Right atrium auricular region (tissue), 2 donors: ENCODE measurements around the gene ASPHD2. TPM values are rescaled to one million over a fixed set of nuclear protein-coding genes. Genes with fewer than 3 reads are reported as not detected.

Experiments used
- DNase-seq: peaks from one replicate; pipeline ENCODE4 v3.0.0-alpha.2; 2019; ENCODE audit warnings: low spot score
- H3K27ac ChIP-seq, 2 donors: fragments of 200-600 bp; sonication (generic); 1 replicate in 1 of 2; 2 replicates in 1 of 2; pipeline ENCODE4 v1.5.1; 2016 to 2019
- H3K27me3 ChIP-seq, 2 donors: fragments of 200-600 bp; sonication (generic); one replicate each; pipeline versions ENCODE4 v1.5.1 to v1.6.0; 2017 to 2019
- H3K36me3 ChIP-seq: fragments of 200-600 bp; sonication (generic); one replicate; pipeline ENCODE4 v1.5.1; 2016
- H3K4me1 ChIP-seq, 2 donors: fragments of 200-600 bp; sonication (generic); one replicate each; pipeline versions ENCODE4 v1.5.1 to v1.6.0; 2017 to 2019
- H3K4me3 ChIP-seq, 2 donors: fragments of 200-600 bp; sonication (generic); 1 replicate in 1 of 2; 2 replicates in 1 of 2; pipeline ENCODE4 v1.5.1; 2017 to 2019; ENCODE audit warnings: mild to moderate bottlenecking in 1 of 2, moderate library complexity in 1 of 2
- H3K9me3 ChIP-seq, 2 donors: fragments of 200-600 bp; sonication (generic); one replicate each; pipeline ENCODE4 v1.5.1; 2019
- CTCF ChIP-seq, 2 donors: fragments of 200-600 bp; sonication (generic); IDR thresholded peaks; one replicate each; pipeline ENCODE4 v1.5.1; 2019; ENCODE audit warnings: antibody characterized with exemption in 2 of 2
- total RNA-seq, 2 donors: library from RNA; depleted of rRNA; stranded (reverse); fragments of >200 nt; gene quantifications; one replicate each; pipeline ENCODE4 v1.1.0, GENCODE V29; 2016

The ASPHD2 gene
- total RNA-seq, 2 donors from 2014 or later = 0.11 to 0.71 TPM

- no peak for DNase-seq
- no peaks in the 10 kb centered on the region for H3K9me3 ChIP-seq
- H3K27ac ChIP-seq = no peak overlapping the region
- H3K27me3 ChIP-seq = no peaks in the 10 kb centered on the region
- H3K4me3 ChIP-seq = no peak overlapping the region
- peaks cover 0 to 6% of the 10 kb centered on the region in 2 donors for H3K4me1 ChIP-seq
- no peak for TF ChIP-seq CTCF (IDR thresholded peaks at IDR 0.05)
- peaks cover 89% of the 10 kb centered on the region for H3K36me3 ChIP-seq
These were observed 37.1 kb downstream of the ASPHD2 start for GRCh38 chr22:26466196-26466595.

GRCh38 chr22:26470807-26471206 lies 41.7 kb downstream of the ASPHD2 start:
- H3K4me3 ChIP-seq = no peak overlapping the region
- no peaks in the 10 kb centered on the region for H3K9me3 ChIP-seq
- no peak for TF ChIP-seq CTCF (IDR thresholded peaks at IDR 0.05)
- H3K36me3 ChIP-seq = peaks cover 90% of the 10 kb centered on the region
- H3K4me1 ChIP-seq = no peaks in the 10 kb centered on the region
- DNase-seq = no peak
- no peak overlapping the region for H3K27ac ChIP-seq
- no peaks in the 10 kb centered on the region for H3K27me3 ChIP-seq

- H3K36me3 ChIP-seq = peaks cover 90% of the 10 kb centered on the region
- no peak overlapping the region for H3K4me3 ChIP-seq
- DNase-seq = no peak
- no peak for TF ChIP-seq CTCF (IDR thresholded peaks at IDR 0.05)
- H3K4me1 ChIP-seq = no peaks in the 10 kb centered on the region
- no peak overlapping the region for H3K27ac ChIP-seq
- no peaks in the 10 kb centered on the region for H3K9me3 ChIP-seq
- H3K27me3 ChIP-seq = no peaks in the 10 kb centered on the region
These were observed 42.5 kb downstream of the ASPHD2 start for GRCh38 chr22:26471522-26471921.

GRCh38 chr22:26474682-26475081 lies 45.6 kb downstream of the ASPHD2 start:
- H3K36me3 ChIP-seq = peaks cover 74% of the 10 kb centered on the region
- no peaks in the 10 kb centered on the region for H3K27me3 ChIP-seq
- peaks cover 0 to 9% of the 10 kb centered on the region in 2 donors for H3K4me1 ChIP-seq
- DNase-seq = no peak
- H3K9me3 ChIP-seq = no peaks in the 10 kb centered on the region
- no peak overlapping the region for H3K4me3 ChIP-seq
- no peak overlapping the region for H3K27ac ChIP-seq
- TF ChIP-seq CTCF (IDR thresholded peaks at IDR 0.05) = no peak

GRCh38 chr22:26476705-26477340 lies 47.8 kb downstream of the ASPHD2 start:
- Histone ChIP-seq H3K9me3 (no peaks in the 10 kb centered on the region), H3K4me3 (no peak overlapping the region), H3K4me1 (peaks cover 0 to 27% of the 10 kb centered on the region in 2 donors), H3K27ac (no peak overlapping the region), H3K27me3 (no peaks in the 10 kb centered on the region), H3K36me3 (peaks cover 52% of the 10 kb centered on the region)
- DNase-seq = no peak
- no peak for TF ChIP-seq CTCF (IDR thresholded peaks at IDR 0.05)

- no peaks in the 10 kb centered on the region for H3K9me3 ChIP-seq
- H3K27ac ChIP-seq = no peak overlapping the region
- H3K36me3 ChIP-seq = peaks cover 47% of the 10 kb centered on the region
- peaks cover 0 to 29% of the 10 kb centered on the region in 2 donors for H3K4me1 ChIP-seq
- TF ChIP-seq CTCF (IDR thresholded peaks at IDR 0.05) = no peak
- H3K4me3 ChIP-seq = no peak overlapping the region
- no peak for DNase-seq
- no peaks in the 10 kb centered on the region for H3K27me3 ChIP-seq
These were observed 48.3 kb downstream of the ASPHD2 start for GRCh38 chr22:26477341-26477731.
